Measurements from ENCODE around the gene MACROD2.
A peak's percentile ranks its signal among the peaks of the same experiment; 100 is the strongest.

The MACROD2 gene

GRCh38 chr20:15292405-15292804 lies 1297.1 kb downstream of the MACROD2 start:
- DNase-seq (ENCODE audit: low spot score): no peak

GRCh38 chr20:15296422-15296821 lies 1301.1 kb downstream of the MACROD2 start:
- DNase-seq (ENCODE audit: low spot score): no peak

GRCh38 chr20:15297059-15297875 lies 1302.0 kb downstream of the MACROD2 start:
- DNase-seq (ENCODE audit: low spot score): peak; percentile 20

GRCh38 chr20:15302075-15302474 lies 1306.8 kb downstream of the MACROD2 start:
- no peak for DNase-seq (ENCODE audit: low spot score)

- DNase-seq (ENCODE audit: low spot score): no peak
Observed at GRCh38 chr20:15310361-15310760, 1315.0 kb downstream of the MACROD2 start.

GRCh38 chr20:15316556-15316955 lies 1321.2 kb downstream of the MACROD2 start:
- DNase-seq (ENCODE audit: low spot score): no peak

GRCh38 chr20:15317546-15318232 lies 1322.4 kb downstream of the MACROD2 start:
- DNase-seq (ENCODE audit: low spot score): no peak

- no peak for DNase-seq (ENCODE audit: low spot score)
Observed at GRCh38 chr20:15318682-15319081, 1323.4 kb downstream of the MACROD2 start.

- no peak for DNase-seq (ENCODE audit: low spot score)
Observed at GRCh38 chr20:15319439-15319838, 1324.1 kb downstream of the MACROD2 start.

- no peak for DNase-seq (ENCODE audit: low spot score)
Observed at GRCh38 chr20:15320941-15321340, 1325.6 kb downstream of the MACROD2 start.

GRCh38 chr20:15327123-15327522 lies 1331.8 kb downstream of the MACROD2 start:
- no peak for DNase-seq (ENCODE audit: low spot score)

GRCh38 chr20:15328084-15328483 lies 1332.8 kb downstream of the MACROD2 start:
- DNase-seq (ENCODE audit: low spot score): no peak

- no peak for DNase-seq (ENCODE audit: low spot score)
Observed at GRCh38 chr20:15332711-15333160, 1337.4 kb downstream of the MACROD2 start.

- DNase-seq (ENCODE audit: low spot score): no peak
Observed at GRCh38 chr20:15333170-15333569, 1337.9 kb downstream of the MACROD2 start.

GRCh38 chr20:15336011-15336410 lies 1340.7 kb downstream of the MACROD2 start:
- DNase-seq (ENCODE audit: low spot score): no peak

GRCh38 chr20:15336536-15336935 lies 1341.2 kb downstream of the MACROD2 start:
- DNase-seq (ENCODE audit: low spot score): no peak

- no peak for DNase-seq (ENCODE audit: low spot score)
Observed at GRCh38 chr20:15339264-15339663, 1343.9 kb downstream of the MACROD2 start.

- DNase-seq (ENCODE audit: low spot score): no peak
Observed at GRCh38 chr20:15342991-15343523, 1347.7 kb downstream of the MACROD2 start.

- DNase-seq (ENCODE audit: low spot score): no peak
Observed at GRCh38 chr20:15345287-15345686, 1350.0 kb downstream of the MACROD2 start.

- no peak for DNase-seq (ENCODE audit: low spot score)
Observed at GRCh38 chr20:15346657-15347280, 1351.5 kb downstream of the MACROD2 start.

GRCh38 chr20:15359056-15359455 lies 1363.7 kb downstream of the MACROD2 start:
- peak; percentile 75 for DNase-seq (ENCODE audit: low spot score)

GRCh38 chr20:15362849-15363248 lies 1367.5 kb downstream of the MACROD2 start:
- DNase-seq (ENCODE audit: low spot score): no peak

- DNase-seq (ENCODE audit: low spot score): no peak
Observed at GRCh38 chr20:15364781-15365180, 1369.5 kb downstream of the MACROD2 start.
